Motor neuron (in vitro differentiated cells): ENCODE data around the gene LSM10. TPM values are rescaled to one million over a fixed set of nuclear protein-coding genes. Genes with fewer than 3 reads are reported as not detected.

Experiments used
- ATAC-seq, 8 experiments: fragments of 200-7000 bp; cut with Tn5 transposase; replicated peaks in 6 of 8; 2 replicates each; pipeline ENCODE4 v1.8.0; 2021; ENCODE audit warnings: mild to moderate bottlenecking in 8 of 8, moderate library complexity in 8 of 8
- H3K27ac ChIP-seq, 2 donors: fragments of 250-450 bp; sonication (Bioruptor Pico); 2 replicates each; pipeline ENCODE4 v1.9.0; 2021; ENCODE audit warnings: antibody characterized with exemption in 2 of 2, mild to moderate bottlenecking in 2 of 2, moderate library complexity in 1 of 2
- H3K4me1 ChIP-seq, 2 donors: fragments of 250-450 bp; sonication (Bioruptor Pico); replicated peaks in 1 of 2; 2 replicates each; pipeline ENCODE4 v1.6.1; 2021; ENCODE audit warnings: antibody characterized with exemption in 2 of 2, mild to moderate bottlenecking in 2 of 2, moderate library complexity in 1 of 2
- H3K4me3 ChIP-seq, 5 donors: fragments of 250-450 bp; sonication (Bioruptor Pico); 2 replicates each; pipeline ENCODE4 v1.9.0; 2021; ENCODE audit warnings: antibody characterized with exemption in 5 of 5, mild to moderate bottlenecking in 5 of 5, moderate library complexity in 4 of 5
- WGBS, 10 experiments: fragments of 450-650 bp; shearing (Covaris generic); methylation state at CpG; one replicate each; pipeline ENCODE4 v1.0.0; 2022; 5-methylcytosine and 5-hydroxymethylcytosine counted together
- in situ Hi-C, 9 experiments: fragments of 400-800 bp; cut with MboI; loops; one replicate each; pipeline ENCODE4 v1.15.0; 2021; ENCODE audit warnings: low sequenced_read_pairs in 9 of 9, low pct_unique_long_range_greater_than_20kb in 2 of 9; ENCODE audit not compliant: unreplicated experiment in 9 of 9
- total RNA-seq, 8 experiments: library from RNA; unstranded; fragments of 300-600 nt; gene quantifications; 2 replicates each; pipeline versions ENCODE4 v1.2.3 to v1.2.4, GENCODE V29; 2022

LSM10 gene
- total RNA-seq: 10 to 100 TPM; 32.4 to 68.7 (median 40.2) TPM

- 0 to 5% (median 0%) methylated on average over 2 to 44 of the region's 60 CpGs; no CpG with 5 or more reads in 2 of the 10 experiments for WGBS, 10 experiments
- in situ Hi-C loops: no loop called here
- H3K4me3 ChIP-seq: peak within 1 kb of the TSS; percentile 70 to 88 (median 80)
- peak; percentile 58 to 89 (median 73) for ATAC-seq
- H3K27ac ChIP-seq: peak within 1 kb of the TSS; percentile 79 to 89
- peaks cover 25% of the 10 kb centered on the region in 2 donors for H3K4me1 ChIP-seq
These were observed at the start of gene LSM10 for GRCh38 chr1:36397378-36398230. LSM10 (minus strand) TSS chr1:36397908; CDS start chr1:36394129, 3,779 bp downstream.

GRCh38 chr1:36447450-36447849 lies 49.7 kb upstream of the LSM10 start:
- in situ Hi-C loops: no loop called here
- ATAC-seq: no peak
- Histone ChIP-seq H3K27ac (no peak overlapping the region), H3K4me1 (peaks cover 14 to 30% of the 10 kb centered on the region in 2 donors), H3K4me3 (no peak overlapping the region)

DNA sequence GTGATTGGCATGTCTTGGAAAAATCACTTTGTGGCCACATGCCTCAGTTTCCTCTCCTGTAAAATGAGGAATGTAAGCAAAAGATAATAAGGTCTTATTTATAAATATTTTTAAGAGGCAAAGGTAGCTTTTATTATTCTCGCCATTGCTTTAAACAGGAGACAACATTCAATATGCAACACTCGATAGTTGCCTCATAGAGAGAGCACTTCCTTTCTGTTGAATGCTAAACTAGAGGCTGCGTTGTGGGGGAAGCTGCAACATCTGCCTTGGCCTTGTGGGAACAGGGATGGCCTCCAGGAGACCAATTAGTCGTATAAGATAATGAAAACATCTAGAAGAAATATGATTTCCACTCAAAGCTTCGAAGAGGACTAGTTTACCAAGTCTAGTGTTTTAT lies 49.0 kb upstream of the LSM10 start:
- in situ Hi-C loops: no loop called here
- no peak overlapping the region for H3K27ac ChIP-seq
- ATAC-seq: no peak
- 39 to 65% (median 51%) methylated on average over 1 to 5 of the region's 5 CpGs for WGBS, 10 experiments
- H3K4me3 ChIP-seq: no peak overlapping the region
- peaks cover 14 to 30% of the 10 kb centered on the region in 2 donors for H3K4me1 ChIP-seq

- H3K27ac ChIP-seq: no peak overlapping the region
- no peak overlapping the region for H3K4me3 ChIP-seq
- ATAC-seq: no peak
- H3K4me1 ChIP-seq: peaks cover 13 to 29% of the 10 kb centered on the region in 2 donors
- 62 to 87% (median 74%) methylated on average over 6 to 8 of the region's 8 CpGs; no CpG with 5 or more reads in 5 of the 10 experiments for WGBS, 10 experiments
- in situ Hi-C loops: no loop called here
These were observed 48.6 kb upstream of the LSM10 start for GRCh38 chr1:36446271-36446670.

DNA sequence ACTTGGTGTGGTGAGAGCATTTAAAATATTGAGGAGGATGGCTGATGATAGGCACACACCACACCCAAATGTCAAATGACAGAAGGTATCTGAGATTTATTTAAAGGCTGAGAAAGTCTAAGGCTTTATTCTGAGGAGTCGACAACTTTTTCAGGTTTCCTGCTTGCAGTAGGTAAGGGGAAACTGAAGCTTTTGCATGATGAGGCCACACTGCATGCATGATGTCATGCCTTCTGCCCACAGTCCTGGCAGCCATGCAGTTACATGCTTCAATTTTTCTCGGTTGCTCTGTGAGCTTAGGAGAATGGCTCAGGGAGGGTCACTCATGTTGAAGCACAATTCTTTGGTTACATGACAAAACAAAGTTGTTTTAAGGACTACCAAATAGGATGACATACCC lies 45.6 kb upstream of the LSM10 start:
- whole genome bisulfite sequencing, 10 experiments: 50 to 100% (median 86%) methylated on average over 1 to 2 of the region's 2 CpGs; no CpG with 5 or more reads in 1 of the 10 experiments
- peak in 1 of 8 experiments; percentile 33 for ATAC-seq
- Histone ChIP-seq H3K4me1 (peaks cover 3 to 19% of the 10 kb centered on the region in 2 donors), H3K4me3 (no peak overlapping the region), H3K27ac (no peak overlapping the region)
- in situ Hi-C loops: no loop called here

GRCh38 chr1:36442337-36442736 lies 44.6 kb upstream of the LSM10 start:
- WGBS, 10 experiments: 67 to 100% (median 84%) methylated on average over 1 to 3 of the region's 3 CpGs
- ATAC-seq: no peak
- Histone ChIP-seq H3K27ac (no peak overlapping the region), H3K4me1 (peaks cover 3 to 19% of the 10 kb centered on the region in 2 donors), H3K4me3 (no peak overlapping the region)
- in situ Hi-C loops: no loop called here

GRCh38 chr1:36440646-36441045 lies 42.9 kb upstream of the LSM10 start:
- H3K27ac ChIP-seq: no peak overlapping the region
- WGBS, 10 experiments: 80 to 100% (median 90%) methylated on average over 1 to 3 of the region's 3 CpGs

DNA sequence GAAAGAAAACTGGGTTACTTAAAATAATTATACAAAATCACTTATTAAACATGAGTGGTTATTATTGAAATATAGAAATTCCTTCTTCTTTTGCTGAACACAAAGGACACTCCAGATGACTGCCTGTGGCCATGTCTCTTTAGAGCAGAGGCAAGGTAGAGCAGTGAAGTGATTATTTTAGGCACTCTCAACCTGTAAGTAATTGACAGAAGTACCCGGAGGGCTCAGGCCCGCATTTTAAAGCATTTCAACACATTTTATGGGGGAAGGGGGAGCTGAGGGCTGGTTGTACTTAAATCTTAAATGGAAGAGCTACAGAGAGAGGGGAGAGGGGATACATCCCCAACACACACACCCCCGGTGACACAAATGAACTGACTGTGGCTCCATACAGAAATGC lies 42.3 kb upstream of the LSM10 start:
- Histone ChIP-seq H3K4me3 (no peak overlapping the region), H3K4me1 (peaks cover 0 to 12% of the 10 kb centered on the region in 2 donors), H3K27ac (no peak overlapping the region)
- 20 to 100% (median 38%) methylated on average over 1 to 3 of the region's 3 CpGs; no CpG with 5 or more reads in 4 of the 10 experiments for WGBS, 10 experiments
- in situ Hi-C loops: no loop called here
- no peak for ATAC-seq

More at GRCh38 chr1:36440646-36441045, 42.9 kb upstream of the LSM10 start:
- Histone ChIP-seq H3K4me1 (peaks cover 0 to 12% of the 10 kb centered on the region in 2 donors), H3K4me3 (no peak overlapping the region)
- ATAC-seq: peak in 1 of 8 experiments; percentile 6
- in situ Hi-C loops: no loop called here

DNA sequence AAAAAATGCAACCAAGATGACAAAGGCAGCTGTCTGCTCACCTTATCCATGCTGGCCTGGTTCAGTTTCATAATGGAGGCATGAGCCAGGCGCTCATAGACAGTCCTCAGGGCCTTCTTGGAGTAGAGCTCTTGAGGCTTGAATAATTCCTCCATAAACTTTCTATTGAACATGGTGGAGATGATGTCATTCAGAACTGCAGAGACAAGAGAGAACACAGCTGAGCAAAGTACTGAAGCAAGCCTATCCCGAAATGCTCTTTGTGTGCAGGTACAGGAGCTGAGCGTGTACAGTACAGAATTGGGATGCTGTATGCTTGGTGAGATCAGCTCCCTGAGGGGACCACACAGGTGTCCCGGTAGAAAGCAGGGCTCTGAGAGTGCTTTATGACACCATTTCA lies 41.0 kb upstream of the LSM10 start:
- WGBS, 10 experiments: 79 to 100% (median 94%) methylated on average over 1 to 4 of the region's 4 CpGs; no CpG with 5 or more reads in 1 of the 10 experiments
- ATAC-seq: peak in 2 of 8 experiments; percentile 18 to 22
- in situ Hi-C loops: no loop called here
- peaks cover 0 to 5% of the 10 kb centered on the region in 2 donors for H3K4me1 ChIP-seq
- no peak overlapping the region for H3K4me3 ChIP-seq
- no peak overlapping the region for H3K27ac ChIP-seq

GRCh38 chr1:36436821-36437220 lies 39.1 kb upstream of the LSM10 start:
- Histone ChIP-seq H3K4me1 (peaks cover 0 to 5% of the 10 kb centered on the region in 2 donors), H3K27ac (no peak overlapping the region), H3K4me3 (no peak overlapping the region)
- WGBS, 10 experiments: 67 to 100% (median 92%) methylated on average over 1 of the region's 1 CpG; no CpG with 5 or more reads in 3 of the 10 experiments
- in situ Hi-C loops: no loop called here
- no peak for ATAC-seq

- WGBS, 10 experiments: 0 to 71% (median 40%) methylated on average over 1 of the region's 1 CpG; no CpG with 5 or more reads in 3 of the 10 experiments
- H3K4me1 ChIP-seq: no peaks in the 10 kb centered on the region
- ATAC-seq: no peak
- in situ Hi-C loops: no loop called here
- no peak overlapping the region for H3K27ac ChIP-seq
- no peak overlapping the region for H3K4me3 ChIP-seq
These were observed 35.4 kb upstream of the LSM10 start for GRCh38 chr1:36433102-36433501.

- Histone ChIP-seq H3K4me1 (no peaks in the 10 kb centered on the region), H3K27ac (no peak overlapping the region), H3K4me3 (no peak overlapping the region)
- no peak for ATAC-seq
- in situ Hi-C loops: no loop called here
- 70 to 100% (median 92%) methylated on average over 1 to 4 of the region's 4 CpGs; no CpG with 5 or more reads in 2 of the 10 experiments for WGBS, 10 experiments
These were observed 34.9 kb upstream of the LSM10 start for GRCh38 chr1:36432616-36433015.

DNA sequence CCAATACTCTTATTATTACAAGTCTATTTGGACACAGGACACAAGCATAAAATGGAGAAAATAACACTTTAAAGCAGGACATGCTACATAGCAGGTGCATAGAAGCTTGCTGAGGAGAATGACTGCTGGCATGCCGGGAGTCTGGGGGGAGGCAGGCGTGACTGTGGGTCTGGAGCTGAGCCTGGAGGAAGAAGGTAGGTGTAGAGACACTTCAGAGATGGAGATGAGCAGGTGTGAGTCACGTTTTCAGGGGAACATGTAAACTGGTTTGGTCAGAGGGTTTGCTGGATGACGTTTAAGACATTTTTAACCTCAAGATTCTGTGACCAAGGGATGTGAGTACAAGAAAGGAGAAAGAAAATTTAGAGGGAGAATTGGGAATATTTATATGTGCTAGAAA lies 28.1 kb upstream of the LSM10 start:
- in situ Hi-C loops: loop anchor here in 1 of 9 experiments (10.0 kb wide), 1 partner anchor 331 kb away; no protein-coding TSS in a partner anchor
- WGBS, 10 experiments: 58 to 79% (median 75%) methylated on average over 2 to 4 of the region's 4 CpGs; no CpG with 5 or more reads in 3 of the 10 experiments
- Histone ChIP-seq H3K27ac (no peak overlapping the region), H3K4me3 (no peak overlapping the region), H3K4me1 (no peaks in the 10 kb centered on the region)
- no peak for ATAC-seq
